ENCODE data around the gene TGFBR3.

Gene TGFBR3

GRCh38 chr1:91925644-91926435 lies 39.9 kb upstream of the TGFBR3 start:
- H3K9ac ChIP-seq (ENCODE audit: low read depth, low read length), result no peak overlapping the region
- TF ChIP-seq, protein P1, sequence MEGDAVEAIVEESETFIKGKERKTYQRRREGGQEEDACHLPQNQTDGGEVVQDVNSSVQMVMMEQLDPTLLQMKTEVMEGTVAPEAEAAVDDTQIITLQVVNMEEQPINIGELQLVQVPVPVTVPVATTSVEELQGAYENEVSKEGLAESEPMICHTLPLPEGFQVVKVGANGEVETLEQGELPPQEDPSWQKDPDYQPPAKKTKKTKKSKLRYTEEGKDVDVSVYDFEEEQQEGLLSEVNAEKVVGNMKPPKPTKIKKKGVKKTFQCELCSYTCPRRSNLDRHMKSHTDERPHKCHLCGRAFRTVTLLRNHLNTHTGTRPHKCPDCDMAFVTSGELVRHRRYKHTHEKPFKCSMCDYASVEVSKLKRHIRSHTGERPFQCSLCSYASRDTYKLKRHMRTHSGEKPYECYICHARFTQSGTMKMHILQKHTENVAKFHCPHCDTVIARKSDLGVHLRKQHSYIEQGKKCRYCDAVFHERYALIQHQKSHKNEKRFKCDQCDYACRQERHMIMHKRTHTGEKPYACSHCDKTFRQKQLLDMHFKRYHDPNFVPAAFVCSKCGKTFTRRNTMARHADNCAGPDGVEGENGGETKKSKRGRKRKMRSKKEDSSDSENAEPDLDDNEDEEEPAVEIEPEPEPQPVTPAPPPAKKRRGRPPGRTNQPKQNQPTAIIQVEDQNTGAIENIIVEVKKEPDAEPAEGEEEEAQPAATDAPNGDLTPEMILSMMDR (IDR thresholded peaks at IDR 0.05; ENCODE audit: borderline replicate concordance, extremely low read depth, low read length, poor library complexity, severe bottlenecking), result no peak
- TF ChIP-seq EZH2 (IDR thresholded peaks at IDR 0.05; ENCODE audit: borderline replicate concordance, low read depth, low read length, severe bottlenecking), result no peak

DNA sequence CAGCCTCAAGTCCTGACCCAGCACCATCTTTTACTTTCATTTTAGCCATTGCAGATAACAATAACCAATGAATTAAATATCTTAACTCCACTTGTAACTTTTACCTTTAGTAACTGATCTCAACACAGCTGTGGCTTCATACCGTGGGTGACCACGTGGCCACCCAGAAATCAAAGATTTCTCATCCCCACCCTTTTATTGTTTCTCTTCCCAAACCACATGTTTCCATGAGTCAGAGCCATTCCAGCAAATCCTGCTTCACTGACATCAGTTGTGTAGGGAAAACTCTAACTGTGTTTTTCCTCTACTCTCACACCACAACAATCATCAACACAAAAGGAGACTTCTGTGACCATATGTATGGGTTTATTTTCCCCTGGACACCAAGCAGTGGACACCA lies 38.2 kb upstream of the TGFBR3 start:
- H3K9ac ChIP-seq (ENCODE audit: low read depth, low read length), result no peak overlapping the region
- H3K79me2 ChIP-seq (ENCODE audit: insufficient read depth, low read length), result no peaks in the 10 kb centered on the region
- H2AFZ ChIP-seq (ENCODE audit: low read depth, low read length), result no peak overlapping the region
- no peaks in the 10 kb centered on the region for H4K20me1 ChIP-seq (ENCODE audit: insufficient read depth, low read length)
- ATAC-seq (ENCODE audit: insufficient read depth, low read depth), result no peak
- no peaks in the 10 kb centered on the region for H3K36me3 ChIP-seq (ENCODE audit: insufficient read depth, low read length)
- TF ChIP-seq EZH2 (IDR thresholded peaks at IDR 0.05; ENCODE audit: borderline replicate concordance, low read depth, low read length, severe bottlenecking), result no peak
- TF ChIP-seq, protein P1 (IDR thresholded peaks at IDR 0.05; ENCODE audit: borderline replicate concordance, extremely low read depth, low read length, poor library complexity, severe bottlenecking), result no peak
- H3K4me2 ChIP-seq (ENCODE audit: insufficient read depth, low read length), result no peak overlapping the region
- no peaks in the 10 kb centered on the region for H3K27me3 ChIP-seq (ENCODE audit: insufficient read depth, low read length, poor library complexity)
- H3K9me3 ChIP-seq (ENCODE audit: insufficient read depth, low read length, severe bottlenecking), result no peaks in the 10 kb centered on the region
- H3K4me3 ChIP-seq (ENCODE audit: low read depth in 1 of 2, low read length in 2 of 2), result no peak overlapping the region
- no peak overlapping the region for H3K27ac ChIP-seq (ENCODE audit: low read length)
- no peaks in the 10 kb centered on the region for H3K4me1 ChIP-seq (ENCODE audit: insufficient read depth, low read length)
- no peak for DNase-seq

More at GRCh38 chr1:91925644-91926435, 39.9 kb upstream of the TGFBR3 start:
- H3K4me2 ChIP-seq (ENCODE audit: insufficient read depth, low read length), result no peak overlapping the region
- H3K27ac ChIP-seq (ENCODE audit: low read length), result no peak overlapping the region
- no peak overlapping the region for H3K4me3 ChIP-seq (ENCODE audit: low read depth in 1 of 2, low read length in 2 of 2)
- no peaks in the 10 kb centered on the region for H3K4me1 ChIP-seq (ENCODE audit: insufficient read depth, low read length)
- no peaks in the 10 kb centered on the region for H4K20me1 ChIP-seq (ENCODE audit: insufficient read depth, low read length)
- H2AFZ ChIP-seq (ENCODE audit: low read depth, low read length), result no peak overlapping the region
- no peak for DNase-seq
- no peaks in the 10 kb centered on the region for H3K9me3 ChIP-seq (ENCODE audit: insufficient read depth, low read length, severe bottlenecking)
- H3K27me3 ChIP-seq (ENCODE audit: insufficient read depth, low read length, poor library complexity), result no peaks in the 10 kb centered on the region
- H3K79me2 ChIP-seq (ENCODE audit: insufficient read depth, low read length), result no peaks in the 10 kb centered on the region
- no peaks in the 10 kb centered on the region for H3K36me3 ChIP-seq (ENCODE audit: insufficient read depth, low read length)
- ATAC-seq (ENCODE audit: insufficient read depth, low read depth), result no peak

- H3K9me3 ChIP-seq (ENCODE audit: insufficient read depth, low read length, severe bottlenecking), result no peaks in the 10 kb centered on the region
- no peak for DNase-seq
- no peak overlapping the region for H3K9ac ChIP-seq (ENCODE audit: low read depth, low read length)
- H2AFZ ChIP-seq (ENCODE audit: low read depth, low read length), result no peak overlapping the region
- H3K4me3 ChIP-seq (ENCODE audit: low read depth in 1 of 2, low read length in 2 of 2), result no peak overlapping the region
- no peaks in the 10 kb centered on the region for H3K4me1 ChIP-seq (ENCODE audit: insufficient read depth, low read length)
- no peaks in the 10 kb centered on the region for H3K27me3 ChIP-seq (ENCODE audit: insufficient read depth, low read length, poor library complexity)
- TF ChIP-seq, protein P1 (IDR thresholded peaks at IDR 0.05; ENCODE audit: borderline replicate concordance, extremely low read depth, low read length, poor library complexity, severe bottlenecking), result no peak
- TF ChIP-seq EZH2 (IDR thresholded peaks at IDR 0.05; ENCODE audit: borderline replicate concordance, low read depth, low read length, severe bottlenecking), result no peak
- ATAC-seq (ENCODE audit: insufficient read depth, low read depth), result no peak
- H4K20me1 ChIP-seq (ENCODE audit: insufficient read depth, low read length), result no peaks in the 10 kb centered on the region
- no peak overlapping the region for H3K4me2 ChIP-seq (ENCODE audit: insufficient read depth, low read length)
- no peaks in the 10 kb centered on the region for H3K36me3 ChIP-seq (ENCODE audit: insufficient read depth, low read length)
- H3K79me2 ChIP-seq (ENCODE audit: insufficient read depth, low read length), result no peaks in the 10 kb centered on the region
- no peak overlapping the region for H3K27ac ChIP-seq (ENCODE audit: low read length)
These were observed 34.0 kb upstream of the TGFBR3 start for GRCh38 chr1:91919962-91920361.

Measured in DND-41 (cell line).